Omental fat pad (tissue), 4 donors: ENCODE results near the gene EBF3. TPM values are rescaled to one million over a fixed set of nuclear protein-coding genes. Genes with fewer than 3 reads are reported as not detected.

Experiments
- ATAC-seq: fragments of 150-250 bp; one replicate; pipeline ENCODE4 v1.9.1; 2016; ENCODE audit warnings: mild to moderate bottlenecking, moderate library complexity; ENCODE audit not compliant: low FRiP score
- DNase-seq: peaks from one replicate; pipeline ENCODE4 v3.0.0-alpha.2; 2019; ENCODE audit warnings: low spot score
- total RNA-seq, 4 donors: library from RNA; depleted of rRNA; stranded (reverse); fragments of >200 nt; gene quantifications; one replicate each; pipeline ENCODE4 v1.1.0, GENCODE V29; 2016
- TF ChIP-seq, protein P1 (sequence below), 3 donors: fragments of 450-650 bp; IDR thresholded peaks; one replicate each; pipeline ENCODE4 v1.5.1; 2016 to 2017; ENCODE audit warnings: antibody characterized with exemption in 3 of 3, mild to moderate bottlenecking in 3 of 3, moderate library complexity in 2 of 3

EBF3 gene
- total RNA-seq, 4 donors from 2014 or later = 4.0 to 50.8 (median 18.8) TPM

DNA sequence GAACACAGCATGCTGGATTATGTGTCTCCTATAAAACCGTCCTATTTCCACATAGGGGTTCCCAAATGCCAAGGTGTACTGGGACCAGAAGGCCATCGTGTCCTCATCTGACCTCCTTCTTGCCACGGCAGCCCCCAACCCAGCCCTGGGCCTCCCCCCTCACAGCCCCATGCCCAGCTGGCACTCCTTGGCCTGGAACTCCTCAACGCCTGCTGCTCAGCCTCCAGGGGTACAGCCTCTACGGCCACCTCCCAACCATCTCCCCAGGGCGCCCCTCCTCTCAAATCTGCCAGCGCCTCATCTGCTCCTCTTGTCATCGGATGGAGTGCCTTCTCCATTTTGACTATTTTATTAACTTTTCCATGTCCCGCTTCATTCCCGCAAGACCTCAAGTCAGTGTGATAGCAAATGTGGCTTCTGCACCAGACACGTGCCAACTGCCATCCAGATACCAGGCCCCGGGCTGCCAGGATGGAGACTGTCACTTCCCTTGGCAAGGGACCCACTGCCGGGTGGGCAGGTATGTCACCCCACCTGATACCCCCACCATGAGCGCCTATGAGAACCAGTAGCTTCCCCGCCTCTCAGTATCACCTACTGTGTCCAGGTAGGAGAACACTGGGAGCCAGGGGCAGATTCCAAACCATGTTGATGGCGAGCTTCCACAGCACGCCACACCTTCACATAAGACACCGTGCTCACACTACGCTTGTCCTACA, 106.7 kb downstream of the EBF3 start:
- DNase-seq (no peak), ATAC-seq (no peak)

DNA sequence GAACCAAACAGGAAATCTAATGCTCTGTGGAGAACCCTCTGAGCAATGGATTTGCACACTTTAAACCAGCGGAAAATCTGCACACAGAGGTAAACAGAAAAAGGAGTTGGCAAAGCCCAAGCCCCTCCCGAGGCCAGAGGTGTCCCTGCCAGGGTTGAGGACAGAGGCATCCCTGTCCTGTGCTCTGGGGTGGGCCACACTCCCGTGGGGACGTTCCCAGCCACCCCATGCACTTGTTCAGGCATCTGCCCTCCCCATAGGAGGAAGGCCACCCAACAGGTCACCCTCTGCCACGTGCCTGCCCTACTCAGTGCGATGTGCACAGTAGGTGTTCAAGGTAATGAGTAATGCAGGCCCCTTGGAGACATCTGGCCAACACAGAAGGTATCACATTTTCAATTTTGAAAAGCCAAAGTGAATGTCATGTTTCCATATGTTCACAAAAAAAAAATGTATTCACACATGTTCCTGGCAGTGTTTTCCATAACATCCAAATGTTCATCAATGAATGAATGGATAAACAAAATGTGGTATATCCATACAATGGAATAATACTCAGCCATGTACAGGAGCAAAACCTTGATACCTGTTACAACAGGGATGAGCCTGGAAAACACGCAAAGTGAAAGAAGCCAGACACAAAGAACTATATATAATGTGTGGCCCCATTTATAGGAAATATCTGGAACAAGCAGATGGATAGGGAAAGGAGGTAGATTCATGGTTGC, 108.1 kb downstream of the EBF3 start:
- ATAC-seq = no peak
- no peak for DNase-seq
- TF ChIP-seq, protein P1, sequence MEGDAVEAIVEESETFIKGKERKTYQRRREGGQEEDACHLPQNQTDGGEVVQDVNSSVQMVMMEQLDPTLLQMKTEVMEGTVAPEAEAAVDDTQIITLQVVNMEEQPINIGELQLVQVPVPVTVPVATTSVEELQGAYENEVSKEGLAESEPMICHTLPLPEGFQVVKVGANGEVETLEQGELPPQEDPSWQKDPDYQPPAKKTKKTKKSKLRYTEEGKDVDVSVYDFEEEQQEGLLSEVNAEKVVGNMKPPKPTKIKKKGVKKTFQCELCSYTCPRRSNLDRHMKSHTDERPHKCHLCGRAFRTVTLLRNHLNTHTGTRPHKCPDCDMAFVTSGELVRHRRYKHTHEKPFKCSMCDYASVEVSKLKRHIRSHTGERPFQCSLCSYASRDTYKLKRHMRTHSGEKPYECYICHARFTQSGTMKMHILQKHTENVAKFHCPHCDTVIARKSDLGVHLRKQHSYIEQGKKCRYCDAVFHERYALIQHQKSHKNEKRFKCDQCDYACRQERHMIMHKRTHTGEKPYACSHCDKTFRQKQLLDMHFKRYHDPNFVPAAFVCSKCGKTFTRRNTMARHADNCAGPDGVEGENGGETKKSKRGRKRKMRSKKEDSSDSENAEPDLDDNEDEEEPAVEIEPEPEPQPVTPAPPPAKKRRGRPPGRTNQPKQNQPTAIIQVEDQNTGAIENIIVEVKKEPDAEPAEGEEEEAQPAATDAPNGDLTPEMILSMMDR (IDR thresholded peaks at IDR 0.05) = no peak

More for the DNA sequence above, 106.7 kb downstream of the EBF3 start:
- TF ChIP-seq, protein P1 (IDR thresholded peaks at IDR 0.05) = no peak

DNA sequence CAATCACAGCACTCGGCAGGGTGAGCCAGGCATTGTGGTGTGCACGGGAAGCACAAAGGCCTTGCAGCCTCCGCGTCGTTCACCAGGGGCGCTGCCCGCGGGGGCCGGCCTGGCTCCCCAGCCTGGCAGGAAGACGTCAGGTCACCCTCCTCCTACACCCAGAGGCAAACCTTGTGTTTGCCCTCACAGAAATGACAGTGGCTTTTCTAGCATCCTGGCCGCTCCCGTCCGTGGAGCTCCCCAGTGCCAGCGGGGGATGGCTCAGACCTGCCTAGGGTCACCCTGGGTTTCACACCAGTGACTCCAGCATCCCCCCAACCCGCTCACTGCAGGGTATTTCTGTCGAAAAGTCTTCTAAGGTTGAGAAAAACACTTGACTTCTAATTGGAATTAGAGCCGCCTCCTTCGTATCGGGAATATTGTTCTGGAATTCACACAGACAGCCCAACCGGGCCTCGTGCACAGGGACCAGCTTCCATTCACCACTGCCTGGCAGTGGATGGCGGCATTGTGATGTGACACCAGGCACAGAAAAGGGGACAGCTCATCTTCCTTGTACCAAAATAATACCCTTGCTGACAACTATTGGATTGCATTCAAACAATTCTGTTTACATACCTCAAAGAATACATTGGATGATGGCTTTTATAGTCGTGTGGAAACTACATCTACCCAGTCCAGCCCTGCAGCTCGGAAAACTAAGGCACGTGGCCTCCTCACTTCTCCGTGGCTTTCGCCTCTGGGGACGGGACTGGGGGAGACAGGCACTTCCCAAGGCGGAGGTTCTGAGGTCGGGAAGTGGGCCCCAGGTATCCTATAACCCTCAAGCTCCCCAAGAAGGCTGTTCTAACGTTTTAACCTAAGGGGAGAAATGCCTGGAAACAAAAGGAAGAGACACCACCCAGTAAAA, 109.0 kb downstream of the EBF3 start:
- no peak for ATAC-seq
- TF ChIP-seq, protein P1 (IDR thresholded peaks at IDR 0.05) = no peak
- no peak for DNase-seq

DNA sequence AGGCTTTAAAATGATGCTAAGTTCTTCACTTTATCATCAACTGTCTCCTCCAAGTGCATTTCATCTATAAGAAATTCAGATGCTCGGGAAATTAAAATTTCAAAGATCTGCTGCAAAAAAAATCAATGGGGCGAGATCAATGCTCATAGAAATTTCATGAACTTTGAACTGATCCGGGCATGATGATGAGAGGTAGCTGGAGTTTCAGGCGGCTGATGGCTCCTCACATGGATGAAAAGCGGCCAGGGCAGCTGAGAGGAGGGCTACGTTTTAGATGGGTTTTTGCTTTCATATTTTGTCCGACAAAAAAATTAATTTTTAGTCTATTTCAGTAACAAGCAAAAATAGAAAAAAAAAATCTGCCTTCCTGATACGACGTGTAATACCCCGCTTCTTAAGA, 109.9 kb downstream of the EBF3 start:
- TF ChIP-seq, protein P1 (IDR thresholded peaks at IDR 0.05) = no peak
- no peak for DNase-seq
- no peak for ATAC-seq

DNA sequence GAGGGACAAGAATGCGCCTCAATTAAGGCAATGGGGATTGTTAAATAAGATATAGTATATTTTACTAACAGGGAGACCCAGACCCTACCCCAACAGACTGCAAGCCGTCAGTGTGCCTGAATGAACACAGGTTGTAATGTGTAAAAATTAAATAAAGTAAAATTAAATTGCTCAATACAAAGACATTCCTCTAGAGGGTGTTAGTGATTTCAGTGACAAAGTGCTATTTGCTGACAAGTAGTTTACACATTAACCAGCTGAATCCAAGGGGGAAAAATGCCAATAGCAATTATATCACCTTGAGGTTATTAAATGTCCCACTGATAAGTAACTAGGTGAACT, 110.5 kb downstream of the EBF3 start:
- DNase-seq (no peak), ATAC-seq (no peak)
- TF ChIP-seq, protein P1 (IDR thresholded peaks at IDR 0.05) = no peak

DNA sequence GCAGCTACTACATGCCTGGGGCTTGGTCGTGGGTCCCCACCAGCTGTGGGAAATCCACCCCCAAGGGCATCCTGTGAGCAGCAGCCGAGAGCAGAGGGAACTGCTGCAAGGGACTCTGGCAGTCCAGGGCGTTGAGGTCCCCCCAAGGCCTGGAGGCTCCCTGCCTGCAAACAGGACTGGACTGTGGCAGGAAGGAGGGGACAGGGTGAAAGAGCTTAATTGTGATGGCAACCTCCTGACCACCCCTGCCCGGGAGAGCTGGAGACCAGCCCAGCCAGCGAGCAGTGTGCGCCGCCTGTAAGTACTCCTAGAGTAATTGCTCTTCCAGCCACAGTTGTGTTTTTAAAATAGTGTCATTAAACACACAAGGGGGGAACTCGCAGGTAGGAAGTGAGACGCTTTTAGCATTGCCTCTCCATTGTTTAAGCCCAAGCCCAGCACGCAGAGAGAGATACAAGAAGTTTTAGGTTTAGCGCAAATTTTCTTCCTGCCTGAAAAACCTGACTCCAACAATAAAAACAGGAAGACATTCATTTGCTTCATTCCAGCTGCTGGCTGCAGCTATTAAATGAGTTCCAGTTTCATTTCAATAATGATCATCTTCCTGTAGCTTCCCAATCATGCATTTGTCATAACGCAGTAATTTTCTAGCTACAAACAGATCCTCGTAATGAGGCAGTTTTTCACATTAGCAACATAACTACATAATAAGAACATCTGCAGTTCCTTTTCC, 111.1 kb downstream of the EBF3 start:
- no peak for DNase-seq
- no peak for ATAC-seq
- TF ChIP-seq, protein P1 (IDR thresholded peaks at IDR 0.05) = no peak
